Activated naive CD8-positive, alpha-beta T cell treated with anti-CD3 and anti-CD28 coated beads, Interleukin-2, amount 10 ng/mL, durations not matched to agents 7 days and 5 days (primary cell): ENCODE measurements around the gene SAXO2. TPM values are rescaled to one million over a fixed set of nuclear protein-coding genes. Genes with fewer than 3 reads are reported as not detected.
"Not testable (repeated sequence)": the region's sequence is repeated elsewhere in the genome, so short reads cannot be mapped to it uniquely, and the experiment has no call there.

Experiments
- ATAC-seq: fragments of 150-1000 bp; cut with Tn5 transposase; one replicate; pipeline ENCODE4 v1.10.0; 2021; ENCODE audit warnings: low read depth, moderate library complexity
- POLR2A ChIA-PET: fragments of 350-600 bp; sonication (Branson Sonifier 250); formaldehyde crosslinking; loops from one replicate; lab custom pipeline; 2021; ENCODE audit warnings: antibody characterized with exemption; lab: Charles Lee
- DNase-seq: peaks from one replicate; pipeline ENCODE4 v3.0.0; 2021
- H3K27ac Mint-ChIP-seq: one replicate; pipeline ENCODE4 v1.8.0; 2022; ENCODE audit warnings: mild to moderate bottlenecking, mixed read lengths
- H3K27me3 Mint-ChIP-seq: one replicate; pipeline ENCODE4 v1.8.0; 2022; ENCODE audit warnings: mild to moderate bottlenecking, moderate library complexity, mixed read lengths
- H3K36me3 Mint-ChIP-seq: one replicate; pipeline ENCODE4 v1.8.0; 2021; ENCODE audit warnings: mild to moderate bottlenecking, mixed read lengths
- H3K4me1 Mint-ChIP-seq: one replicate; pipeline ENCODE4 v1.8.0; 2021; ENCODE audit warnings: mixed read lengths
- H3K4me3 Mint-ChIP-seq: one replicate; pipeline ENCODE4 v1.8.0; 2022; ENCODE audit warnings: mild to moderate bottlenecking, moderate library complexity, mixed read lengths
- H3K9me3 Mint-ChIP-seq: one replicate; pipeline ENCODE4 v1.8.0; 2021; ENCODE audit warnings: mixed read lengths
- total RNA-seq, 2 experiments: library from RNA; stranded (reverse); gene quantifications; one replicate each; pipeline ENCODE4 v1.2.3, GENCODE V29; 2021

The SAXO2 gene
- total RNA-seq, 2 experiments from 2014 or later, result 1.3 to 1.6 TPM

DNA sequence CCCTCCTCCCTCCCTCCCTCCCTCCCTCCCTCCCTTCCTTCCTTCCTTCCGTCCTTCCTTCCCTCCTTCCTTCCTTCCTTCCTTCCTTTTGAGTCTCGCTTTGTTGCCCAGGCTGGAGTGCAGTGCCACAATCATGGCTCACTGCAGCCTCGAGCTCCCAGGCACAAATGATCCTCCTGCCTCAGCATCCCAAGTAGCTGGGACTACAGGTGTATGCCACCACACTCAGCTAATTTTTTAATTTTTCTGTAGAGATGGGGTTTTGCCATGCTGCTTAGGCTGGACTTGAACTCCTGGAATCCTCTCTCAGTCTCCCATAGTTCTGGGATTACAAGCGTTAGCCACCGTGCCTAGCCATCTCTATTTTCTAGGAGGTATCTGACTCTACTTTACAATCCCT, 48.7 kb downstream of the SAXO2 start:
- H3K9me3 Mint-ChIP-seq, ATAC-seq, H3K4me1 Mint-ChIP-seq, H3K36me3 Mint-ChIP-seq, H3K4me3 Mint-ChIP-seq, H3K27me3 Mint-ChIP-seq, DNase-seq, POLR2A ChIA-PET, H3K27ac Mint-ChIP-seq: not testable (repeated sequence)

DNA sequence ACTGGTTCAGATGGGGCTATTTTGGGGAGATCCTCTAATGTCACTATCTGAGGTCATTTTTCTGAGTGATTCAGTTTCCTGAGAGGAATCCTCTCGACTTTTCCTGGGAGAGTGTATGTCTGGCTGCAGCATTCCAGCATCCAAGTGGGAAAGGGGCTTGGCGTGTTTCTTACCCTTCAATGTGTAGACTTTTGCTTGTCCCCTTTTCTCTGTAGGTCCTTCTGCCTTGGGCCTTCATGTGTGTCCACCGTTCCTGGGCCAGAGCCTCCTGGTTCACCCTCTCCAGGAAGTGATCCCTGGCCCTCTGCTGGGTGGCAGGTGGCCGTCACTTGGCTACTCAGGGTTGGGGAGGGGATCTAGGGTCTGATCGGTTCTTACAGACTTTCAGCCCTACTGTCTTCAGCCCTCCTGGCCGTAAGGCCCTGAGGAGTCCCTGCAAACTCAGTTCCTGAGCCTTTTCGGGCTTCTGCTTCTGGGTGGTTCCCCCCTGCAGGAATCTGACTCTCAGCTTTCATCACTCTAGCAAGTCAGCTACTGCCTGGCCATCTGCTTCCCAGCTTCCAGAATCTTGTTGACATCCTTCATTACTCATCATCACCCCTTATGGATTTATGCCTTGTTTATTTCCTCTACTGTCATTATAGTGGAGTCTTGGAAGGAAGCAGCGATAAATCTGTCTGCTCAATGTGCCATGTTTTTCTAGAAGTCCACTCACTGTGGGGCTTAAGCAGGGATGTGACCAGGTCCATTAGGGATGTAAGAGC, 50.1 kb downstream of the SAXO2 start:
- peak; percentile 15 for DNase-seq
- Mint-ChIP-seq H3K4me3 (no peak overlapping the region), H3K27me3 (peaks cover 6% of the 10 kb centered on the region), H3K27ac (no peak overlapping the region), H3K9me3 (peaks cover 2% of the 10 kb centered on the region), H3K4me1 (peaks cover 1% of the 10 kb centered on the region), H3K36me3 (peaks cover 5% of the 10 kb centered on the region)
- POLR2A ChIA-PET, result no interaction called here
- ATAC-seq, result no peak

DNA sequence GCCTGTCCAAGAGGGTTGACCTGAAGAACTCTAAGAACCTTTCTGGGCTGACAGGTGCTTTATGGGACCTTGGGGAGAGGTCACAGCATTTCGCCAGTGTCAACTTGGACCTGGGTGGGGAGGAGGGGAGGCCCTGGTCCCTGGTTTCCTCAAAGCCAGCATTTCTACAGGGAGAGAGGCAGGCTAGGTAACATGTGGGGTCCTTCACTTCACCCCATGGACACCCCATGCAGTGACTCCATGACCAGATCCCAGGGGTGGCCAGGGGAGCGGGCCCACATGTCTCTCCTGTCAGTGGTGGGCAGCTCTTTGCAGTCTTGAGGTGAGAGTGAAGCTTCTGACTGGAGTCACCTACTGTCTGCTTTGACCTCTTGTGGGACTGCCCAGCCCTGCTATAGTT, 50.8 kb downstream of the SAXO2 start:
- H3K4me1 Mint-ChIP-seq, result peaks cover 1% of the 10 kb centered on the region
- DNase-seq (peak; percentile 7), ATAC-seq (no peak)
- POLR2A ChIA-PET, result no interaction called here
- no peak overlapping the region for H3K27ac Mint-ChIP-seq
- H3K27me3 Mint-ChIP-seq, result peaks cover 6% of the 10 kb centered on the region
- no peak overlapping the region for H3K4me3 Mint-ChIP-seq
- H3K9me3 Mint-ChIP-seq, result peaks cover 2% of the 10 kb centered on the region
- peaks cover 5% of the 10 kb centered on the region for H3K36me3 Mint-ChIP-seq

DNA sequence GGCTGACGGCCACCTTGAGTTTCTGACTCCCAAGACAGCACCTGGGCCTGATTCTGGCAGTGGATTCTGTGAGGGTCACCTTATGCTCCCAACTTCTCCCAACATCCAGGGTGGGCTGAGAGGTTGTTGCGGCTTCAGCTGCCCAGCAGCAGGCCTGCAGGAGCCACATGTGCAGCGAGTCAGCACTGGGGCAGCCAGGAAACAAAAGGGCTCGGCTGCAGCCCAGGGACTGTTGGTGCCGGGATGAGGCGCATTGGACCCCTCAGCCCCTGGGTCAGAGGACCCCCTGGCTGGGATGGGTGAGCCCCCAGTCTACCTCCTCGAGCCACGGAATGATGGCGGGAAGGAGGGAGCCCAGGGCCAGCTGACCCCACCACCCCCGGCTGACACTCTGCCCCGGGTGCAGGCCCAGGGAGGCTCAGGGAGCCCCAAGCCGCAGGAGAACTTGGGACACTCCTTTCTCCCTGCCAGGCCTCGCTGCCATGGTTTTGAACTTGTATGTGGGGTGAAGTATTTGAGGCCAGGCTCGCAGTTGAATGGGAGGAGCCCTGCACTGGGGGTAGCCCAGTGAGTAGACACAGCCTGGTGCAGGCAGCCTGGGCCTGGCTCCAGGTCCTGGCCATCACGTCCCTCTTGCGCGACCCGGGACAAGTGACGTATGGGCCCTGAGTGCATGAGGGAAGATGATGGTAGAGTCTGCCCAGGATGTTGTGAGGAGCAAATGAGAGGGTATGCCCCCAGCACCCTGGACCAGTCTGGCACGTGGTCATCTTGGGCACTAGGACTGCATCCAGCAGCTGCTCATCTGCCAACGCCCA, 51.5 kb downstream of the SAXO2 start:
- POLR2A ChIA-PET, H3K9me3 Mint-ChIP-seq, H3K27me3 Mint-ChIP-seq, H3K36me3 Mint-ChIP-seq, ATAC-seq, H3K4me1 Mint-ChIP-seq, H3K27ac Mint-ChIP-seq, H3K4me3 Mint-ChIP-seq: not testable (repeated sequence)
- peak; percentile 12 for DNase-seq

DNA sequence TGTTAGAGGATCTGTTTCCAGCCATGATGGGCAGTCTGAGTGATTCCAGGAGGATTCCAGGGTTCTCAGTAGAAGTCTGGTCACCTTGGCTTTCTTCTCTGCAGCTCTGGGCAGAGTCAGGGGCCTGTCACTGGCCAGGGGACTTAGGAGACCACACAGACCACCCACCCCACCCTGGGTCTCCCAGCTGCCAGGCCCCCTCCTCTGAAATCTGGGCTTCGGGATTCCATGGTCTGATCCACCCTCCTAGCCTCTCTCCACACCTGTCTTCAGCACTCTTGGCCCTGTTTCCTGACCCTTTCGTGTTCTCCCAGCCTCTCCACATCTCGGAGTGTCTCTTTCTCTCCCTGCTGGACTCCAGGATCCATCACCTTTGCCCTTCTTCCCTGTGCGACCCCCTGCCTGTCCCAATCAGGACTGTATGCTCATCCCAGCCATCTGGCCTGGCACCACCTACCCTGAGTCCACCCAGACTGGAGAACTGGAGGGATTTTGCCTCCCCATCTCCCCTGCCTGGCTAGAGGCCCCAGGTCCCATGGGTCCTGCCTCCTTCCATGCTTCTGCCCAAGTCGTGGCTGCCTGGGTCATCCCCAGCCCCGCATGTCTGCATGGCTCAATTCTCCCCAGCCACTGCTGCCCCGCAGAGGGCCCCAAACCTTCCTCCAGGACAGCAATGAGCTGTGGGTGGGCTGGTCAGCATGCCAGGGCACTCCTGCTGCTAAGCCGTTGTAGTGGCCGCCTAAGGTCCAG, 52.3 kb downstream of the SAXO2 start:
- Mint-ChIP-seq H3K27ac (no peak overlapping the region), H3K36me3 (peaks cover 4% of the 10 kb centered on the region), H3K4me3 (no peak overlapping the region), H3K4me1 (peaks cover 1% of the 10 kb centered on the region), H3K27me3 (peaks cover 6% of the 10 kb centered on the region), H3K9me3 (peaks cover 2% of the 10 kb centered on the region)
- POLR2A ChIA-PET, result no interaction called here
- ATAC-seq (no peak), DNase-seq (peak; percentile 19)

DNA sequence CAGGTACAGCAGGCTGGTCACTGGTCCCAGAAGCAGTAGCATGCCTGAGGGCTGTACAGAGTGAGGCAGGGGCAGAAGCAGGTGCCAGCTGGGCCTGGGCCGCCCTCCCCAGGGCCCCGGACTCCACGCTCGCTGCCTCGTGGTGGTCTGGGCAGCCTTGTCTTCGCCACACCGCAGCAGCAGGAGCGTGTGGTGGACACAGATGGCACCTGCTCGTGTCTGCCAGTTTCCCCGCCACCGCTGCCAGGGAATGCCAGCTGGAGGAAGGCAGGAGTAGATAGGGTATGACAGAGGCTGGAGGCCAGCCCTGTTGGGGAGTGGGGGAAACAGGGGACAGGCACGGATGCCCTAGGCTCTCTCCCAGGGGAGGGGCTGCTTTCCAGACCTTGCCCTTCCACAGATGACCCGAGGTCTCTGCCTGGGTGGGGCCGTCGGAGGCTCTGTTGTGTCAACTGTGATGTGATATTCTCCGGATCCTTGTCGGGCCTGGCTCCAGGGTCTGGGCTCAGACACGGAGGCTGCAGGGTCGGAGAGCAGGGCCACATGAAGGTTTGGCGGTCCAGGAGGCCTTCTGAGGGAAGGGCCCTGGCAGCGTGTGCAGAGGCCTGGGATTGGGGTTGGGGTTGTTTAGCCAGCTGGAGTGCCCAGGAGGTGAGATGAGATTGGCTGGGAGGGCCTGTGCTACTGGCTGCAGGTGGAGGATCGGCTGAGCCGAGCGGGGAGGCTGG, 53.1 kb downstream of the SAXO2 start:
- ATAC-seq (no peak), DNase-seq (peak; percentile 17)
- peaks cover 1% of the 10 kb centered on the region for H3K4me1 Mint-ChIP-seq
- H3K9me3 Mint-ChIP-seq, result no peaks in the 10 kb centered on the region
- H3K36me3 Mint-ChIP-seq, result peaks cover 1% of the 10 kb centered on the region
- POLR2A ChIA-PET, result no interaction called here
- no peak overlapping the region for H3K27ac Mint-ChIP-seq
- no peak overlapping the region for H3K4me3 Mint-ChIP-seq
- peaks cover 6% of the 10 kb centered on the region for H3K27me3 Mint-ChIP-seq

DNA sequence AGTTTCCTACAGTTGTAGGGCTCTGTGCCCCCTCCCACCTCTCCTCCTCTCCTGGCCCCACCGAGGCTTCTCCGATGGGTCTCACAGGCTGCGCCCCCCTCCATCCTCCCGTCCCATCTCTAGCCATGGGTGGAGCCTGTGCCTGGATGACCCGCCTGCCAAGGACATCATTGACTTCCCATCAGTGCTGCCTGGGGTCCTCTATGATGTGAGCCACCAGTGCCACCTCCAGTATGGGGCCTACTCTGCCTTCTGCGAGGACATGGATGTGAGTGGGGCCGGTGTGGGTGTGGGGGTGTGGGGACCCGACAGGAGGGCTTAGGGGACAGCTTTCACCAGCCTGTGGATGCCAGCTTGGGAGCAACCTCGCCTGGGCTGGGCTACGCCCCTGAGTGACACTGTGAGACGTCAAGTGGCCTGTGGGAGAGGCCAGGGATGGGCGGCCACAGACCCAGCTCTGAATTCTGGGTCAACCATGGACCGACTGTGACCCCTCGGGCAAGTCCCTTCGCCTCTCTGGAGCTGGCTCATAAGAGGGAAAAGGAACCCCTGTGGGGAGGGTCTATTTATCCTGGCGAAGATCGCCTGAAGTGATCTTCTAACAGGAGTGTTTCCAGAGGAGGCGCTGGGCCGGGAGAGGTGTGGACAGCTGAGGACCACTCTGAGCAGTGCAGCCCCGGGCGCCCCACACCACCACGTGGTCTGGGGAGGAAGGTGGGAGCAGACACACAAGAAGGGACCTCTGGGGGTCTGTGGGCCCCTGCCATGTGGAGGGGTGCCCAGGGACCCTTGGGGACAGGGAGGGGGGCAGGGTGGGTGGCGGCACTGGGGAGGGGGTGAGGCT, 53.9 kb downstream of the SAXO2 start:
- H3K4me1 Mint-ChIP-seq, H3K9me3 Mint-ChIP-seq, H3K4me3 Mint-ChIP-seq, H3K27ac Mint-ChIP-seq, POLR2A ChIA-PET, H3K27me3 Mint-ChIP-seq, H3K36me3 Mint-ChIP-seq, ATAC-seq: not testable (repeated sequence)
- peak; percentile 17 for DNase-seq

DNA sequence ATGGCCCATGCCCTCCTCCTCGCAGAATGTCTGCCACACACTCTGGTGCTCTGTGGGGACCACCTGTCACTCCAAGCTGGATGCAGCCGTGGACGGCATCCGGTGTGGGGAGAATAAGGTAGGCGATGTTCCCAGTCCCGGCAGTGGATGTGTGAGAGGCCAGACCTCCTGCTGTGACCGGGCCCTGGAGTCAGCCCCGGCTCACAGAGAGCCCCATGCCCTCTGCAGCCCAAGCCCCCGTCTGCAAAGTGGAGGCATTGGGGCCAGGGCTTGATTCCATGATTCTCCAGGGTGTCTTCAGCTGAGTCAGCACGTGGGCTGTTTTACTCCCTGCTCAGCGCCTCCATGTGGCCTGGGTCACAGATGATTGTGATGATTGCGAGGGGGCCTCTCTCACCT, 54.5 kb downstream of the SAXO2 start:
- no peaks in the 10 kb centered on the region for H3K36me3 Mint-ChIP-seq
- no peaks in the 10 kb centered on the region for H3K9me3 Mint-ChIP-seq
- POLR2A ChIA-PET, result no interaction called here
- no peak overlapping the region for H3K27ac Mint-ChIP-seq
- no peaks in the 10 kb centered on the region for H3K27me3 Mint-ChIP-seq
- DNase-seq (peak; percentile 20), ATAC-seq (no peak)
- H3K4me1 Mint-ChIP-seq, result no peaks in the 10 kb centered on the region
- H3K4me3 Mint-ChIP-seq, result no peak overlapping the region

DNA sequence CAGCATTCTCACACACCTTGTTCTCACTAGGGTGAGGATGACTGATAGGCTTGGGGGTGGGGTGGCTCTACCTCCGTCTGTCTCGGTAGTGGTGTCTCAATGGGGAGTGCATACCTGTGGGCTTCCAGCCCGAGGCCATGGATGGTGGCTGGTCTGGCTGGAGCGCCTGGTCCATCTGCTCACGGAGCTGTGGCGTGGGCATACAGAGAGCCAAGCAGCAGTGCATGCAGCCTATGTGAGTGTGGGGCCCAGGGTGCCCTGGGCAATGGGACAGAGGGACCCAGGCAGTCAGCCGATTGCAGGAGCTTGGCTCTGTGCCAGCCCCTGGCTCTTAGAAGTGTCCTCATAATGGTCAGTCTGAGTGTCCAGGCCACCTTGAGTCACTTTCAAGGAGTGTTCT, 54.9 kb downstream of the SAXO2 start:
- POLR2A ChIA-PET, H3K36me3 Mint-ChIP-seq, H3K27me3 Mint-ChIP-seq, H3K4me1 Mint-ChIP-seq, ATAC-seq, H3K4me3 Mint-ChIP-seq, H3K27ac Mint-ChIP-seq, H3K9me3 Mint-ChIP-seq, DNase-seq: not testable (repeated sequence)

DNA sequence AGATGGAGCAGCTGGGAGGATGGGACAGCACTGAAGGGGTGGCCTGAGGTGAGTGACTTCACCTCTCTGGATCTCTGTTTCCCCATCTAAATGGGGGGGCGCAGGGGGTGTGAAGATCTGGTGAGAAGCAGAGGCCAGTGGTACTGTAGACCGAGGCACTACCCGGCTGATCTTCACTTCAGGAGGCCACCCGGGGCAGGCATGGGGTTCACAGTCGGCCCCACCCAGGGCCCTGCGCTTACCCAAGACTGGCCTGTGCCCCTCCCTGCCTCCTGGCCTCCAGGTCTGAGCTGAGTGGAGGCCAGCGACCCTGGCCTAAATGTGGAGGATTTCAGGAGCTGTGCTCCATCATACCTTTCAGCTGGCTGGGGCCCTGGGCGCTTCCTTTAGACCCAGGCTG, 55.7 kb downstream of the SAXO2 start:
- peak; percentile 21 for DNase-seq
- H3K4me1 Mint-ChIP-seq, ATAC-seq, H3K36me3 Mint-ChIP-seq, H3K27ac Mint-ChIP-seq, H3K9me3 Mint-ChIP-seq, POLR2A ChIA-PET, H3K4me3 Mint-ChIP-seq, H3K27me3 Mint-ChIP-seq: not testable (repeated sequence)

DNA sequence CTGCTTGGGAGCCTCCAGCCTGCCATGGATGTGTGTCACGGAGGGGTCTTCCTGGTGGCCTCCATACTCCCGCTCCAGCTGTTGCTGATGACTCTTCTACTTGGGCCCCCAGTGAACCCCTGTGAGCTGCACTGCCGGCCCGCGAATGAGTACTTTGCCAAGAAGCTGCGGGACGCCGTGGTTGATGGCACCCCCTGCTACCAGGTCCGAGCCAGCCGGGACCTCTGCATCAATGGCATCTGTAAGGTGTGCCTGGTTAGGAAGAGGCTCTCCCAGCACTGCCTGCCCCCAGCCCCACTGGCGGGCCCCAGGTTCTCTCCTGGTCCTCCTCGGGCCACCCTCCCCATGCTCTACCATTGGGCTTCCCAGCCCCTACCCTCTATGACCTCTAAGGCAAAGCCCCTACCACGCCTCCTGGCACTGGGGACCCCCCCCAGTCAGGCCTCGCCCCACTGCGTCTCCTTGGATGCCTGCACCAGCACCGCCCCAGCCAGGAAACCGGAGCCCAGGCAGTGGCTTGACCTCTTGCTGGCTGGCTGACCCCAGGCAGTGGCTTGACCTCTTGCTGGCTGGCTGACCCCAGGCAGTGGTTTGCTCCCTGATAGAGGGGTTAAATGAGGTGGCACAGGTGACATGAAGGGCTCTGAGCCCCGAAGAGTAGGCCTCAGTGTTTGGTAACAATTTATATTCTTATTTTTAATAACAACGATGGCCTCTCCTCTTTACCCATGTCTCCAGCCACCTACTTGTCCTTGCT, 57.1 kb downstream of the SAXO2 start:
- ATAC-seq, H3K36me3 Mint-ChIP-seq, H3K27me3 Mint-ChIP-seq, H3K4me1 Mint-ChIP-seq, POLR2A ChIA-PET, H3K9me3 Mint-ChIP-seq, H3K4me3 Mint-ChIP-seq, H3K27ac Mint-ChIP-seq: not testable (repeated sequence)
- peak; percentile 24 for DNase-seq

DNA sequence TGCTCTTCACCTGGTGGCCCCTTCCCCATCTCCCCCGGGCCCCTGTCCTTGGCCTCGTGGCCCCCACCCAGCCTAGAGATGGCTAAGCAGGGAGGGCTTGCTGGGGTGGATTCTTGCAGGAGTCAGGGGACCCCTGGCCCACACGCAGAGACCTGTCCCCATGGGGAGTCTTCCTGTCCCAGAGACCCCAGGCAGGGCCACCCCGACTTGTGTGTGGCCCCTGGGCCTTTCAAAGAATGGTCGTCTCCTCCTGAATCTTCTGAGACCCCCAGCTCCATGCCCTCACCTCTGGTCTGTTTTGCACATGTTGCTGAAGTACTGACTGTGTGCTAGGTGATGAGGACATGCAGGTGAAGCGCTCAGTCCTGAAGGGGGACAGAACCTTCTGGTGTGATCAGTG, 58.2 kb downstream of the SAXO2 start:
- H3K4me1 Mint-ChIP-seq, H3K27ac Mint-ChIP-seq, H3K9me3 Mint-ChIP-seq, H3K36me3 Mint-ChIP-seq, H3K4me3 Mint-ChIP-seq, ATAC-seq, POLR2A ChIA-PET, H3K27me3 Mint-ChIP-seq: not testable (repeated sequence)
- peak; percentile 19 for DNase-seq
